Inflammatory macrophage treated with lipopolysaccharide for 4 hours (primary cell): ENCODE measurements around the gene UBR7.
"Not testable (repeated sequence)": the region's sequence is repeated elsewhere in the genome, so short reads cannot be mapped to it uniquely, and the experiment has no call there.

Experiments used
- DNase-seq: peaks from one replicate; pipeline ENCODE4 v3.0.0-alpha.2; 2020

UBR7 gene

DNA sequence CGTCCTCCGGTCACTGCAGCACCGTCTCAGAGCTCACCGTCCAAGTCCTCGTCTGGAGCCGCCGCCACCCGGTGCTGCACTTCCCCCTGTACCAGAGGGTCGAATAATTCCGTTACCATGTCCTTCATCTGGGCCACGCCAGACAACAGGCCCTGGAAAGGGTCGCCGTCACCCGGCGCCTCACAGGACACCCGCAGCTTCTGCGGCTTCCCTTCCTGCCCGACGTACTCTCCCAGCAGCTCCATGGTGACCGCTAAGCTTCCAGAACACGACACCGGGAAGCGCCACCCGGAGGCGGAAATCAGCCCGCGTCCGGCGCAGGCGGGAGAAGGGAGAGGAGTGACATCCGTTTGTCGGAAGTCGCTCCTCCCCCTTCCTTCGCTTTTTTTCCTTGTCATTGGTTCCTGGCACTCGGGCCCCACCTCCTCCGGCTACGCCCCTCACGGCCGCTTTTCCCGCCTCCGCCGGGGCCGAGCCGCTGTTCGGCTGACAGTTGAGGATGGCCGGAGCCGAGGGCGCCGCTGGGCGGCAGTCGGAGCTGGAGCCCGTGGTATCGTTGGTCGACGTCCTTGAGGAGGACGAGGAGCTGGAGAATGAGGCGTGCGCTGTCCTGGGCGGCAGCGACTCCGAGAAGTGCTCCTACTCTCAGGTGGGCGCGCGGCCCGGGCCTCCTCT lies at the start of gene UBR7, which contains the start of gene GON7:
Gene UBR7 (plus strand): TSS at position 464 of the 675 bp plus-strand sequence. CDS start 36 bp downstream, at position 500.
Gene GON7 (minus strand): TSS at position 273 of the 675 bp plus-strand sequence. CDS start 28 bp downstream, at position 245.
- DNase-seq, result peak; percentile 99

- not testable (repeated sequence) for DNase-seq
Measured at GRCh38 chr14:93158349-93158748, 48.7 kb upstream of the UBR7 start.

DNA sequence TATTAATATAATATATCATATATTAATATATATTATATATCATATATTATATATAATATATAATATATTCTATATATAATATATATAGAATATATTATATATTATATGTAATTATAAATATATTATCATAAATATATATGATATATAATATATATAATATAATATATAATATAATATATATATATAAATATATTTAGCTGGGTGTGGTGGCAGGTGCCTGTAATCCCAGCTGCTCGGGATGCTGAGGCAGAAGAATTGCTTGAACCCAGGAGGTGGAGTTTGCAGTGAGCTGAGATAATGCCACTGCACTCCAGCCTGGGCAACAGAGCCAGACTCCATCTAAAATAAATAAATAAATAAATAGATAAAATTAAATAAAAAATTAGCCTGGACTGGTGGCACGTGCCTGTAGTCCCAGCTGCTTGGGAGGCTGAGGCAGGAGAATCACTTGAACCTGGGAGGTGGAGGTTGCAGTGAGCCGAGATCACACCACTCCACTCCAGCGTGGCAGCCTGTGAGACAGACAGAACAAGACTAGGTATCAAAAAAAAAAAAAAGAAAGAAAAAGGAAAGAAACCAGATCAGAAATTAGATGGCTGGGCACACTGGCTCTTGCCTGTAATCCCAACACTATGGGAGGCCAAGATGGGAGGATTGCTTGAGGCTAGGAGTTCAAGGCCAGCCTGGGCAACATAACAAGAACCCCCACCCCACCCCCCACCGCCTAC lies 47.3 kb upstream of the UBR7 start:
- not testable (repeated sequence) for DNase-seq

DNA sequence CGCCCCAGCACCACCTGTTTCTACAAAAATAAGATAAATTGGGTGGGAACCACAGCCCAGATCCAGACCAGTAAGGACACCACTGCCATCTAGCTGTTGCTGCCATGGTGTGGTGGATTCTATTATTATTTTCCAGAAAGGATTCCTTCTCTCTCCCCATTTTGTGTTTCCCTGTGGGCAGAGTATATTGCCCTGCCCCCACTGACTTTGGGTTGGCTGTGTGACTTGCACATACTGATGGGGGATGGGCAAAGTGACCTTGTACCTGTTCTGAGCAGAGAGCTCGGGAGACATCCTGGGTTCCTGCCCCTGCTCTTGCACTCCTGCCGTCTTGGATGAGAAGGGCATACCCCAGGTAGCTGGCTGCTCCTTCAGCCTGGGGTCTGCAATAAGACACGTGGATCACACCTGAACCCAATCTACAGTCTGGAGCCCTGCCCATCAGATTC lies 46.7 kb upstream of the UBR7 start:
- peak; percentile 32 for DNase-seq

DNA sequence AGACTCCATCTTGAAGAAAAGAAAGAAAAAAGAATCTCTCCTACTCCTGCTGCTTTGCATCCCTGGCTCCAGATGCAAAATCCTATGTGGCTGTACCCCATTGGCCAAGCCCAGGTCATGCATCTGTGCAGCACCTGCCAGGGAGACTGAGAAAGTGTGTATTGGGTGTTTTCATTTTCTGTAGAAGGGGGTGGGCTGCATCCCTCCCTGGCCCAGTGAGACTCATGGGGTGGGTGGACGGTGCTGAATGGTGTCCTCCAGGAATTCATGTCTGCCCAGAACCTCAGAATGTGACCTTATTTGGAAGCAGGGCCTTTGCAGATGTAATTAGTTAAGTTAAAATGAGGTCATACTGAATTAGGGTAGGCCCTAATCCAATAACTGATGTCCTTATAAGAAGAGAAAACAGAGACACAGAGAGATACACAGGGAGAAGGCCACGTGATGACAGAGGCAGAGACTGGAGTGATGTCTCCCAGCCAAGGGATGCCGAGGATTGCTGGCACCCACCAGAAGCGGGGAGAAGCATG lies 45.6 kb upstream of the UBR7 start:
- DNase-seq, result no peak

DNA sequence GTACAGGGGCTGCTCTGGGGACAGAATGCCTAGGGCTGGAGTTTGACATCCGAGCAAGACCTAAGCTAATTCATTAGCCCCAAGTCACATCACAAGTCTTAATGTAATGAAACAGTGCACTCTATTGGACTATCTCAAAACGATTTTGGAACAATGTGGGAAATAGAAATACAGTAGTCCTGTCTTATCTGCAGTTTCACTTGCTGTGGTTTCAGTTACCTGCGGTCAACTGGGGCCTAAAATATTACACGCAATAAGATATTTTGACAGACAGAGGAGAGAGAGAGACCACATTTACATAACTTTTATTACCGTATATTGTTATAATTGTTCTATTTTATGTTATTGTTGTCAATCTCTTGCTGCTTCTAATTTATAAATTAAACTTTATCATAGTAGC lies 43.5 kb upstream of the UBR7 start:
- no peak for DNase-seq

DNA sequence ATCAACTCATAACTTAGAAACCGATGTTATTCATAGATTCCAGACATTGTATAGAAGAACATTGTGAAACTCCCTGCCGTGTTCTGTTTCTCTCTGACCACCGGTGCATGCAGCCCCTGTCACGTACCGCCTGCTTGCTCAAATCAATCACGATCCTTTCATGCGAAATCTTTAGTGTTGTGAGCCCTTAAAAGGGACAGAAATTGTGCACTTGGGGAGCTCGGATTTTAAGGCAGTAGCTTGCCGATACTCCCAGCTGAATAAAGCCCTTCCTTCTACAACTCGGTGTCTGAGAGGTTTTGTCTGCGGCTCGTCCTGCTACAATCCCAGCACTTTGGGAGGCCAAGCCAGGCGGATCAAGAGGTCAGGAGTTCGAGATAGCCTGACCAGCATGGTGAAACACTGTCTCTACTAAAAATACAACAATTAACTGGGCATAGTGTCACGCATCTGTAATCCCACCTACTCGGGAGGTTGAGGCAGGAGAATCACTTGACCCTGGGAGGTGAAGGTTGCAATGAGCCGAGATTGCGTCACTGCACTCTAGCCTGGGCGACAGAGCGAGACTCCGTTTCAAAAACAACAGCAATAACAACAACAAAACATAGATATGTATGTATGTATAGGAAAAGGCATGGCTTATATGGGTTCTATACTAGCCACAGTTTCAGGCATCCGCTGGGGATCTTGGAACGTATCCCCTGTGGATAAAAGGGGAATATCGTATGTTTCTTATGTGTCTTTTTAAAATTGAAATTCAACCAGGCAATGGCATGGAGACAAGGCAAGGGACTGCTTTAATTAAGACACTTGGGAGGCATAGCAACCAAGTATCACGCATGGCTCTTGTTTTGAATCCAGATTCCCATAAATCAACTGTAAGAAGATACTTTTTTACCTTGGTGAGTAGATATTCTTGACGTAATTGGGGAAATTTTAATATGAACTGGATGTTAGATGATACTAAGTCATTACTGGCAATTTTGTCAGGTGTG lies 41.5 kb upstream of the UBR7 start:
- not testable (repeated sequence) for DNase-seq

- not testable (repeated sequence) for DNase-seq
Measured at GRCh38 chr14:93168610-93169009, 38.4 kb upstream of the UBR7 start.

- not testable (repeated sequence) for DNase-seq
Measured at GRCh38 chr14:93169619-93170018, 37.4 kb upstream of the UBR7 start.

GRCh38 chr14:93170141-93170540 lies 36.9 kb upstream of the UBR7 start:
- not testable (repeated sequence) for DNase-seq

- no peak for DNase-seq
Measured at GRCh38 chr14:93171376-93171775, 35.7 kb upstream of the UBR7 start.

GRCh38 chr14:93173943-93174395 lies 33.1 kb upstream of the UBR7 start:
- no peak for DNase-seq

DNA sequence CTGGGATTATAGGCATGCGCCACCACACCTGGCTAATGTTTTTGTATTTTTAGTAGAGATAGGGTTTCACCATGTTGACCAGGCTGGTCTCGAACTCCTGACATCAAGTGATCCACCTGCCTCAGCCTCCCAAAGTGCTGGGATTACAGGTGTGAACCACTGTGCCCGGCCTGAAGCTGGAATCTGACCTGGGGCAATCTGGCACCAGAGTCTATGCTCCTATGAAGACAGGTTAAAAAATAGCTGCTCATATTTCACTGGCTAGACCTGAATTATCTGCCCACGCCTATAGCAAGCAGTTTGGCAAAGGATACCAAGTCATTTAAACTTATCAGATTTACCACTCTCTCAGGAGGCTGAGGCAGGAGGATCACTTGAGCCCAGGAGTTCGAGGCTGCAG lies 32.3 kb upstream of the UBR7 start:
- not testable (repeated sequence) for DNase-seq

- DNase-seq, result no peak
Measured at GRCh38 chr14:93175492-93175891, 31.6 kb upstream of the UBR7 start.

DNA sequence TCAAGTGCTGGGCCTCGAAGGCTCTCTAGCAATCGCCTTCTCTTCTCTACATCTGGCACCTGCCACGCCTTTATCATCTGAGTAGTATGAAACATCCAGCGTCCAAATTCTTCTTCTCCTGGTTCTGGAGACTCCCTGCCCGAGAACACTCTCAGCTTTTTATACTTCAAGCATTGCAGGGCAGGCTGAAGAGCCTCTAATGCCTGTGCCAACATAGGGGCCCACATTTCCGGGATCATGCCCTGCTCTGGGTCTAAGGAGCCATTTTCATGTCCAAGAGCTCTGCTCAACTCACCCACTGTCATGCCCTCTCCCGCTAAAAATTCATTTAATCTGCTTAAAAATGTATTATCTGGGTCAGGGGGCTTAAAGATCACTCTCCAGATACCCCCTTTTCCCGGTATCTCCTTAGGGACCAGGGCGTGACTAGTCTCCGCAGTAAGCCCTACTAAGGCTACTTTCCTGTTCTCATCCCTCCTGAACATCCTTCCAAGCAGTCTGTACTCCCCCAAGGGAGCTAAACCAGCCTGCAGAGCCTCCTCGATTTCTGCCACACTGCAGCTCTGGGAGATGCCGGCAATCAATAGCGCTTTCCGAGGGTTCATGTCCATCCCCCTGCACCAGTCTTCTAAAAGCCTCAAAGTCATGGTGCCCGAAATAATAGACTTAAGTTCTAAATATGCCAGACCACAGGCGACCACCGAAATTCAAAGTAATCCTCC lies 23.3 kb upstream of the UBR7 start:
- DNase-seq, result no peak

- DNase-seq, result peak; percentile 93
Measured at GRCh38 chr14:93184391-93185348, 22.4 kb upstream of the UBR7 start, which contains the start of the genes LYSET and MOAP1. Gene LYSET, plus strand, starts transcription at chr14:93185317. Its CDS starts 89 bp downstream, at chr14:93185406. Gene MOAP1, minus strand, starts transcription at chr14:93184897. Its CDS starts 655 bp downstream, at chr14:93184242.

GRCh38 chr14:93185349-93185720 lies 21.7 kb upstream of the UBR7 start:
- peak; percentile 21 for DNase-seq

DNA sequence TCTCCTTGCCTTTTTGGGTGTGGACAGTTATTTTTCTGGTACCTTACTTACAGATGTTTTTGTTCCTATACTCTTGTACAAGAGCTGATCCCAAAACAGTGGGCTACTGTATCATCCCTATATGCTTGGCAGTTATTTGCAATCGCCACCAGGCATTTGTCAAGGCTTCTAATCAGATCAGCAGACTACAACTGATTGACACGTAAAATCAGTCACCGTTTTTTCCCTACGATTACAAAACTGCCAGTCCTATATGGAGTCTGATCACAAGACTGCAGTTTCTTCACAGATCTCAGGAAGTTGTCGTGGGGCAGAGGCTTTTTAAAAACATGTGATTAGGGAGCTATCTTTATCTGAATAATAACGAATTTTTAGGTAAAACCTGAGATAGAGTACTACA lies 20.6 kb upstream of the UBR7 start:
- DNase-seq, result peak; percentile 98

DNA sequence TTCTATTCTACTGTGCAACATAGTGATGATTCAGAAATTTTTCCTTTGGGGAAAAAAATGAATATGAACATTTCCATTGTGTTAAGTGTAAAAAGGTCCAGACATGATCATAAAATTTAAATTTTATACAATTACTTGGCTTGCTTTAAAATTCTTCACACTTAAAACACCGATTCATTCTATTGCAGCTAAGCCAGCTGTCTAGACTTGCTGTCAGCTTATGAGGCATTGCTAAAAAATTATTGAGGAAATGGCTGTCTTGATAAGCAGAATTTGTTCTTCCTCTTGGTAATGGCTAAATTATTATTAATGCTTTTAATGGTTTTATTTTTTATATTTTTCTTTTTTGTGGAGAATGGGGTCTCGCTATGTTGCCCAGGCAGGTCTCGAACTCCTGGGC lies 20.1 kb upstream of the UBR7 start:
- peak; percentile 61 for DNase-seq

GRCh38 chr14:93195316-93195999 lies 11.6 kb upstream of the UBR7 start:
- no peak for DNase-seq
